ENCODE measurements around the gene DNAJB4. TPM values are rescaled to one million over a fixed set of nuclear protein-coding genes. Genes with fewer than 3 reads are reported as not detected.

Gene DNAJB4
- total RNA-seq = 17.3 and 23.2 TPM in 2 replicates
- long read RNA-seq, transcript DNAJB4-206 (3 exons, 949 nt) = minor isoform, 16 of 49 reads
- long read RNA-seq, transcript DNAJB4-201 (3 exons, 2,988 nt) = major isoform, 23 of 49 reads
- long read RNA-seq, partial matches to known transcripts = 0 of 49 reads
- long read RNA-seq, other reads (novel, unspliced or antisense) = 10 of 49 reads

DNA sequence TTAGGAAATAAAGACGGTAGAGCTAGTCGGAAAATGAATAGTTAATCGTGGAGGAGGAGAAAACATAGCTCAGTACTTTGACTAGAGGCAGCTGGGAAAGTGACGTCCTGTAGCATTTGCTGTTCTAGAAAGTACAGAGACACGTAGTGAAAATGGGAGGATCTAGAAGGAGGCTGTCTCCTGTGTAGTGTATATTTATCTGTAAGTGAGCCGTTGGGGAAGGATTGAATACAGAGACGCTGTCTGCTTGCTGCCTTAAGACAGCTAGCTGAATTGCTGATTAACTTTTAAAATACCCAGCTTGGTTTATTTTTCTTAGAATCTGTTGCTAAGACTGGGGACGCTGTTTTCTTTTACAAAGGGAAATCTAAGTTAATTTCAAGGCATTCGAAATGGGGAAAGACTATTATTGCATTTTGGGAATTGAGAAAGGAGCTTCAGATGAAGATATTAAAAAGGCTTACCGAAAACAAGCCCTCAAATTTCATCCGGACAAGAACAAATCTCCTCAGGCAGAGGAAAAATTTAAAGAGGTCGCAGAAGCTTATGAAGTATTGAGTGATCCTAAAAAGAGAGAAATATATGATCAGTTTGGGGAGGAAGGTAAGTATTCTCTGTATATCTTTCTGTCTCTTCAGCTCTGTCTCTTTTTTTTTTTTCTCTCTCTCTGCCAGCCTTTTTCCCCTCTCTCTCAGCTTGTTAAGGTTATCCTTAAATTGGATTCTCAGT lies at the start of gene DNAJB4:
DNAJB4 (plus strand) TSS at position 221 of the 729 bp plus-strand sequence; CDS start at position 393, 172 bp downstream.
- Mint-ChIP-seq H3K36me3 (ENCODE audit: low read depth) (no peaks in the 10 kb centered on the region), H3K4me1 (peaks cover 40% of the 10 kb centered on the region), H3K27me3 (ENCODE audit: low read depth) (peaks cover 2% of the 10 kb centered on the region), H3K9me3 (no peaks in the 10 kb centered on the region), H3K4me3 (peak within 1 kb of the TSS; percentile 75), H3K27ac (ENCODE audit: unreplicated experiment) (peak within 1 kb of the TSS; percentile 96)
- peak; percentile 20 for DNase-seq (ENCODE audit: low read depth, low spot score)
- TF ChIP-seq, protein P1, sequence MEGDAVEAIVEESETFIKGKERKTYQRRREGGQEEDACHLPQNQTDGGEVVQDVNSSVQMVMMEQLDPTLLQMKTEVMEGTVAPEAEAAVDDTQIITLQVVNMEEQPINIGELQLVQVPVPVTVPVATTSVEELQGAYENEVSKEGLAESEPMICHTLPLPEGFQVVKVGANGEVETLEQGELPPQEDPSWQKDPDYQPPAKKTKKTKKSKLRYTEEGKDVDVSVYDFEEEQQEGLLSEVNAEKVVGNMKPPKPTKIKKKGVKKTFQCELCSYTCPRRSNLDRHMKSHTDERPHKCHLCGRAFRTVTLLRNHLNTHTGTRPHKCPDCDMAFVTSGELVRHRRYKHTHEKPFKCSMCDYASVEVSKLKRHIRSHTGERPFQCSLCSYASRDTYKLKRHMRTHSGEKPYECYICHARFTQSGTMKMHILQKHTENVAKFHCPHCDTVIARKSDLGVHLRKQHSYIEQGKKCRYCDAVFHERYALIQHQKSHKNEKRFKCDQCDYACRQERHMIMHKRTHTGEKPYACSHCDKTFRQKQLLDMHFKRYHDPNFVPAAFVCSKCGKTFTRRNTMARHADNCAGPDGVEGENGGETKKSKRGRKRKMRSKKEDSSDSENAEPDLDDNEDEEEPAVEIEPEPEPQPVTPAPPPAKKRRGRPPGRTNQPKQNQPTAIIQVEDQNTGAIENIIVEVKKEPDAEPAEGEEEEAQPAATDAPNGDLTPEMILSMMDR (conservative IDR thresholded peaks at IDR 0.05) = no peak

DNA sequence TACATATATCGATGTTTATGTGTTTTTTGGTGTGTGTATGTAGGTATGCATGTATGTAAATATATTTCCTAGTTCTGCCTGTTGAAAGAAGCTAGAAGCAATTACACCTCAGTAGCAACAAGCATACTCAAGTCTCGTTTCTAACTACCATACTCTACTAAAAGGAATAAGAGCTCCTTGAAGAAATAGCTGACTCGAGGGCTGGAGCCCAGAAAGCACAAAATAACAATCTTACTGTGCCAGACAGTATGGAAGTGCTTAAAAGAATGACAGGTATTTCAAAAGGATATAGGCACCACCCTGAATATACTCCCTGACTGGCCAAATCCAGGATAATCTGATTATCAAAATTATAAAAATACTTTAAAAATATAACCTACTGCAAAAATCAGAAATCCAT lies 49.0 kb upstream of the DNAJB4 start:
- Mint-ChIP-seq H3K4me1 (peaks cover 3% of the 10 kb centered on the region), H3K36me3 (ENCODE audit: low read depth) (peaks cover 17% of the 10 kb centered on the region), H3K4me3 (no peak overlapping the region), H3K9me3 (no peaks in the 10 kb centered on the region), H3K27me3 (ENCODE audit: low read depth) (no peaks in the 10 kb centered on the region), H3K27ac (ENCODE audit: unreplicated experiment) (no peak overlapping the region)
- TF ChIP-seq, protein P1 (conservative IDR thresholded peaks at IDR 0.05) = no peak
- no peak for DNase-seq (ENCODE audit: low read depth, low spot score)

DNA sequence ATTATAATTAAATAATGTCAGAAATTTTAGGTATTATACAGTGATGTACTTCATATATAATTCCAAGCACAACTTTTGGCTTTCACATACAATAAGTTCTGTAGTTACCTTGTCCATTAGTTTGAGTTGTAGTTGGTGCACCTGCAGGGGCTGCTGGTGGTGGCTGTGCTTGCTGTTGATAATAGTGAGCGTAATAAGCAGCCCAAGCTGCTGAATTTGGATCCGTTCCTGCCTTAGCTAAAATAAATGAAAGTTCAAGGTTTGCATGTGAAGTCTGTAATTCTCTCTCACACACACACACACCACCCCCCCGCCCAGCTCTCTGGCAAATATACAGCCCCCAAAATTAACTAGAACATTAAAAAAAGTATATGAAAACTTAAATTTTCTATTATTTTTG lies 48.3 kb upstream of the DNAJB4 start:
- Mint-ChIP-seq H3K4me3 (no peak overlapping the region), H3K4me1 (no peaks in the 10 kb centered on the region), H3K27me3 (ENCODE audit: low read depth) (no peaks in the 10 kb centered on the region), H3K27ac (ENCODE audit: unreplicated experiment) (no peak overlapping the region), H3K36me3 (ENCODE audit: low read depth) (peaks cover 19% of the 10 kb centered on the region), H3K9me3 (no peaks in the 10 kb centered on the region)
- no peak for DNase-seq (ENCODE audit: low read depth, low spot score)
- TF ChIP-seq, protein P1 (conservative IDR thresholded peaks at IDR 0.05) = no peak

DNA sequence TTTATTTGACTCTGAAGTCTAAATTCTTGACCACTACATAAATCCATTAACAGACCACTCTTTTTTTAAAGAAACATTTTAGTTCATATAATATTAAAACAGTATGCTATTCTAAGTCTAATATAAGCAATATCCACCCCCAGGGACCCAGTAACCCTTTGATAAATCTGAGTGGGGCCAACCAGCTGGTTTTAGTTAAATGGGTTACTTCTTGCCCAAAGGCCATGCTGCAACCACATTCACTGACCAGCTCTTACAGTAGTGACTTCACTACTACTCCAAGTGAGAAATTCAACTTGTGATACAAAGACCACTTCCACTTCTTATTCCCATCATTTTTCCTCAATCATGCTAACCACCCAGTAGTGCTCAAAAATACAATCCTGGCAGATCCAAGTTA lies 46.3 kb upstream of the DNAJB4 start:
- H3K27ac Mint-ChIP-seq (ENCODE audit: unreplicated experiment) = no peak overlapping the region
- H3K9me3 Mint-ChIP-seq = no peaks in the 10 kb centered on the region
- H3K27me3 Mint-ChIP-seq (ENCODE audit: low read depth) = no peaks in the 10 kb centered on the region
- no peak for DNase-seq (ENCODE audit: low read depth, low spot score)
- TF ChIP-seq, protein P1 (conservative IDR thresholded peaks at IDR 0.05) = no peak
- peaks cover 30% of the 10 kb centered on the region for H3K36me3 Mint-ChIP-seq (ENCODE audit: low read depth)
- H3K4me1 Mint-ChIP-seq = no peaks in the 10 kb centered on the region
- H3K4me3 Mint-ChIP-seq = no peak overlapping the region

DNA sequence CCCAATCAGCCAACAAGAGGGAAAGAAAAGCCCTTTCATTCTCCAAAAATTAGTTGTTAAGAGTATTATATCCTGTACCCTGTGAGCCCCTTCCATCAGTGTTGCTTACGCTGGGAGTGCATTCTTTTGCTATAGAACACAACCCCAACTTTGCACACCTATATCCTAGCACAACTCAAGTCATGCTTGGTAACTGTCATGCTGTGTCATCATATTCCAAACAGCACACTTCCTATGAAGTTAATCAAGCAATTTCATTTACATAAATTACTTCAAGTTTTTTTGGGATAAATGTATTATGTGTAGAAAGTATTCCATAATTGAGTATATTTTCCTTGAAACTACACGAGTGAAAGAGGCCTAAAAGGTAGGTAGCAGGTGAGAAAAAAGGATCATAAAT lies 45.9 kb upstream of the DNAJB4 start:
- TF ChIP-seq, protein P1 (conservative IDR thresholded peaks at IDR 0.05) = no peak
- no peaks in the 10 kb centered on the region for H3K4me1 Mint-ChIP-seq
- no peak overlapping the region for H3K27ac Mint-ChIP-seq (ENCODE audit: unreplicated experiment)
- H3K9me3 Mint-ChIP-seq = no peaks in the 10 kb centered on the region
- H3K36me3 Mint-ChIP-seq (ENCODE audit: low read depth) = peaks cover 35% of the 10 kb centered on the region
- DNase-seq (ENCODE audit: low read depth, low spot score) = no peak
- H3K4me3 Mint-ChIP-seq = no peak overlapping the region
- no peaks in the 10 kb centered on the region for H3K27me3 Mint-ChIP-seq (ENCODE audit: low read depth)

Measured in neural crest cell (in vitro differentiated cells).